IMR-90 (cell line): ENCODE data around the gene RPS6KA5.

ENCODE experiments used
- CTCF ChIP-seq: conservative IDR thresholded peaks from 2 replicates; pipeline ENCODE4 v1.5.1; 2012; ENCODE audit warnings: mild to moderate bottlenecking, low read depth, low read length, improper control_type of control experiment
- FOS ChIP-seq: fragments of 150-350 bp; IDR thresholded peaks from 2 replicates; pipeline ENCODE4 v1.6.1; 2016; ENCODE audit warnings: low read depth, low read length
- MAFK ChIP-seq: IDR thresholded peaks from 2 replicates; pipeline ENCODE4 v1.6.1; 2012; ENCODE audit warnings: low read depth, low read length, improper control_type of control experiment
- POLR2A ChIP-seq: IDR thresholded peaks from 2 replicates; pipeline ENCODE4 v1.6.1; 2012; ENCODE audit warnings: mild to moderate bottlenecking, low read depth, low read length
- RAD21 ChIP-seq: IDR thresholded peaks from 2 replicates; pipeline ENCODE4 v1.6.1; 2012; ENCODE audit warnings: low read length, improper control_type of control experiment
- RCOR1 ChIP-seq: IDR thresholded peaks from 2 replicates; pipeline ENCODE4 v1.6.1; 2012; ENCODE audit warnings: mild to moderate bottlenecking, low read length, improper control_type of control experiment; ENCODE audit not compliant: insufficient replicate concordance
- SMC3 ChIP-seq: fragments of 150-350 bp; IDR thresholded peaks from 2 replicates; pipeline ENCODE4 v1.6.1; 2016; ENCODE audit warnings: low read depth, mild to moderate bottlenecking, antibody characterized with exemption, low read length, moderate library complexity

GRCh38 chr14:91027561-91027960 is 32.9 kb downstream of the RPS6KA5 start:
- TF ChIP-seq MAFK (no peak), POLR2A (no peak), CTCF (no peak), RAD21 (no peak), SMC3 (no peak), FOS (no peak), RCOR1 (no peak)
